A172 (cell line): ENCODE results near the gene MRPS34. TPM values are rescaled to one million over a fixed set of nuclear protein-coding genes. Genes with fewer than 3 reads are reported as not detected.
"Not testable (repeated sequence)": the region's sequence is repeated elsewhere in the genome, so short reads cannot be mapped to it uniquely, and the experiment has no call there.

Source experiments
- DNase-seq: peaks from one replicate; pipeline ENCODE4 v3.0.0-alpha.2; 2015; ENCODE audit warnings: low spot score
- total RNA-seq: library from RNA; depleted of rRNA; stranded (reverse); fragments of >200 nt; shearing (Covaris generic); gene quantifications from 2 replicates; pipeline ENCODE4 v1.2.3, GENCODE V29; 2014

MRPS34 gene
- total RNA-seq, 1 experiment from 2014 or later, result 223 TPM

GRCh38 chr16:1757714-1758461 is 15.0 kb downstream of the MRPS34 start:
- no peak for DNase-seq

- DNase-seq, result no peak
These were observed 18.7 kb downstream of the MRPS34 start for GRCh38 chr16:1754204-1754603.

DNA sequence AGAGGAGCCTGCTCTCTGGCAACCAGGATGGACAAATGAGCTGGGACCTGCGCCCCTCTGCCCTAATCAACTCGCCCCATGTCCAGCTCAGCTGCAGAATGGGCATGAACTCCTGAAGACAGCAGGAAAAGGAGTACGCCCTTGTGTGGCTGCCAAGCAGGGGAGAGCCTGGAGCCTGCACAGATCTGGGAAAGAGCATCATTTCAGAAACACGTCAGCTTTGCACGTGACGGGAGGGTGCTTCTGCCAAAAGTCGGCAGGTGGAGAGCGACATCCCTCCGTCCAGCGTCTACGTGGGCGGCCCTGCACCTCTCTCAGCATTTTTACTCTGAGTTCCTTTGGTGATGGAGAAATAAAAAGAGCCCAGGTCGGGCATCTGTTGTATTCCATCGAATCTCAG is 20.1 kb downstream of the MRPS34 start:
- DNase-seq, result no peak

GRCh38 chr16:1751946-1752345 is 21.0 kb downstream of the MRPS34 start:
- DNase-seq, result no peak

GRCh38 chr16:1749152-1750117 is 23.5 kb downstream of the MRPS34 start:
- DNase-seq, result no peak

DNA sequence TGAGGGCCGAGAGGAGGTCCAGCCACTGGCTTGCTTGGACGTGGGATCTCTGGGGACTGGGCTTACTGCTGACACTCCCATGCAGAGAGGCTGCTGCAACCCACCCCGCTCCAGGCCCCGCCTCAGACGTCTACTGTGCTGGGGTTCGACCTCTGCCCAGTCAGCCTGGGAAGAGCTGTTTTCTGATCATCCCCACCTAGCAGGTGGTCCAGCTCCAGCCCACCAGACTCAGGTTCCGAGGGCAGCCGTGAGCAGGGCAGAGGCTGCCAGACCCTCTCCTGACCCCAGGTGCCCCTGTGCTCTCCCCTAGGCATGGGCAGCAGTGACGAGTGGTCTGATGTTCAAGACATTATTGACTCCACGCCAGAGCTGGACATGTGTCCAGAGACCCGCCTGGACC is 25.0 kb downstream of the MRPS34 start:
- no peak for DNase-seq

DNA sequence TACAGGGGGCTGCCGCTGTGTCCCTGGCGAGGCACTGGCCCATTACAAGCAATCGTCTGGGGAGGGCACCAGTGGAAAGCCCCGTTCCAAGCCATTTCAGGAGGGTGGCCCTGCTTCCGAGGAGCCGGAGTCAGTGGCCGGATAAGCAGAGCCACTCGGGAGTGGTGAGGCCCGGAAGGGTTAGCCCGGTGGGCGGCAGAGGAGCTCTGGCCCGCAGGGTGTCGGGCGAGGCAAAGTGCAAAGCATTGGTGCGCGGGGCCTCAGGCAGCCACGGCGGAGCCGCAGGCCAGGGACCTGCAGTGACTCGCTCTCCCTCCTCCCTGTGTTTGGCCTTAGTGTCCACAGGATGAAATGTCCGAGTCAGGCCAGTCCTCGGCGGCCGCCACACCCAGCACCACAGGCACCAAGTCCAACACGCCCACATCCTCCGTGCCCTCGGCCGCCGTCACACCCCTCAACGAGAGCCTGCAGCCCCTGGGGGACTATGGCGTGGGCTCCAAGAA is 26.2 kb downstream of the MRPS34 start:
- peak; percentile 55 for DNase-seq

GRCh38 chr16:1745900-1746692 is 26.8 kb downstream of the MRPS34 start:
- DNase-seq, result peak; percentile 99

DNA sequence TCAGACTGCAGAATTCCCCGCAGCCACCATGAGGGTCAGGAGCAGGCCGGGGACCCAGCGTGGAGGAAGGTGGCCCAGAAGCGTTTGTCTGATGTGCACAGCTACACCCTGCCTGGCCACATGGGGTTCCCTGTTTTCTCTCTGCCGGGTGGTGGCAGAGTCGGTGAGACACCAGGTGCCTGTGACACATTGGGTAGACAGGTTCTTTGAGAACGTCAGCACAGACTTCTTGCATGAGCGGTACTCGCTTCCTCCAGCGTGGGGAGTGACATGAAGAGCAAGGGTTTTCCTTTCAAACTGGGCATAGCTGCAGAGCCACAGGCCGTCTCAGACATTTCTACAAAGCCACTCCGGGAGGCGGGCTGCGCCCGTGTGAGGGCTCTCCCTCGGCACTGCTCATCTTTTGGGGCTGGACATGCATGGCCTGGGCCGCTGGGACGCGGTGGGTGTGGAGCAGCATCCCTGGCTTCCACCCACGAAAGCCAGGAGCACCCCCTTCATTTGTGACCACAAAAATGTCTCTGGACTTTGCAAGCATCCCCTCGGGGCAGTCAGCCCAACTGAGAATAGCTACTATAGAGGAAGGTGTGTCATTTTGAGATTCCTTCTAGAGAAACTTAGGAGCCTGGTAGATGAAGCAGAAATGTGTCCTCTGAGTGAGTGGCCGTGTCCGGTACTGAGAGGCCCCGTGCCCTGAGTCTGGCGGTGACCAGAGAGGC is 27.6 kb downstream of the MRPS34 start:
- peak; percentile 86 for DNase-seq

GRCh38 chr16:1744338-1744840 is 28.5 kb downstream of the MRPS34 start:
- no peak for DNase-seq

- DNase-seq, result peak; percentile 55
These were observed 29.3 kb downstream of the MRPS34 start for GRCh38 chr16:1743376-1744337.

DNA sequence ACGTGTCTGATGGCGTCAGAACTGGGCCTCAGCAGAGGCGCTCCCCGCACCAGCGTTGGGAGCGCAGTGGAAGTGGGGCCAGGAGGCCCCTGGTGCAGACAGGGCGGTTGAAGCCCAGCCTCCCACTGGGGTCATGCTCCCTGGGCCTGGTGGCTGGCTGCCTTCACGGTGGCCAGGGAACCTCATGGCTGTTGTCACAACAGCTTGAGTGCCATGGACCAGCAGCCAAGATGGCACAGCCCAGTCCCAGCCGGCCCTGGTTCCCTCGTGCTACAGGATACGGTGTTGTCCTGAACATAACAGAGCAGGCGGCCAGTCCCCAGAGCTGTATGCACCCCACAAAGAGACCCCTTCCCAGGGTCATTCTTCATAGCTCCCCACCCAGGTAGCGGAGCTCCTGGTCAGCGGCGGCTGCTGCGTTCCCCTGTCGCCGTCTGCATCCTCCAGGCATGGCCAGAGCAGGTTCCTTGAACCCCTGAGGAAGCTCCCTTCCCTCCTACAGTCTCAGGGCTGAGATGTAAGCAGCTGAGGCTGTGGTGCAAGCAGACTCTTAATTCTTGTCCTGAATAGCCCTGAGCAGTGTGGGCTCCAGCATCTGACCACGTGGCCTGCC is 31.3 kb downstream of the MRPS34 start:
- no peak for DNase-seq

DNA sequence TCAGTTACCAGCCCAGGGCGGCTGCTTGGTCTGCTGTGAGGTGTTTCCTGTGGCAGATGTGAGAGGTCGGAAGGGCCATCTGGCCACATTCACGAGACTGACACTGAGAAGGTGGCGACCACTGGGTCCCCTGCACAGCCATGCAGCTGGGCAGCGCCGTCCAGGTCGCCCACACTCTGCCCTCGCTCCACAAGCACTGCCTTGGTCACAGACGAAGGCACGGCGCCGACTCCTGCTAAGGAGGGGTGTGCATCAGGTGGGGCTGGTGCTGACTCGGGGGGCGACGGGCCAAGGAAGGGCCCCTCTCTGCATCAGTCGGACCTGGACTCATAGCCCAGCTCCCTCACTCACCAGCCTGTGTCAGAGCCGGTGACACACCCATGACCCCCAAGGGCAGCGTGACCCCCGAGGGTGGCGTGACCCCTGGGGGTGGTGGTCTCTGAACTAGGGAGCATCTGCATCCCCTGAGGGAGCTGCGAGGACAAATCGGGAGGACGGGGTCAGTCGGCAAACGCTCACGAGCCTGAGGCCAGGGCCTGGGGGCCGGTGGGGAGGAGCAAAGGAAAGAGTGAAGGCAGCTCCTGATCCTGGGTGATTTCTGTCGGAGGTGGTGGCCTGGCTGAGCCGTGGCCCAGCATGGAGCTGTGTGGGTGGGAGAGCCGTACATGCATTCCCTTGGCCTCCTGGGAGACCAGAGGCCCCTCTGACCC is 32.0 kb downstream of the MRPS34 start:
- no peak for DNase-seq

- no peak for DNase-seq
These were observed 32.7 kb downstream of the MRPS34 start for GRCh38 chr16:1740234-1740633.

GRCh38 chr16:1734816-1735215 is 38.1 kb downstream of the MRPS34 start:
- DNase-seq, result no peak

GRCh38 chr16:1734123-1734522 is 38.8 kb downstream of the MRPS34 start:
- DNase-seq, result no peak

GRCh38 chr16:1732551-1732987 is 40.4 kb downstream of the MRPS34 start:
- DNase-seq, result not testable (repeated sequence)

DNA sequence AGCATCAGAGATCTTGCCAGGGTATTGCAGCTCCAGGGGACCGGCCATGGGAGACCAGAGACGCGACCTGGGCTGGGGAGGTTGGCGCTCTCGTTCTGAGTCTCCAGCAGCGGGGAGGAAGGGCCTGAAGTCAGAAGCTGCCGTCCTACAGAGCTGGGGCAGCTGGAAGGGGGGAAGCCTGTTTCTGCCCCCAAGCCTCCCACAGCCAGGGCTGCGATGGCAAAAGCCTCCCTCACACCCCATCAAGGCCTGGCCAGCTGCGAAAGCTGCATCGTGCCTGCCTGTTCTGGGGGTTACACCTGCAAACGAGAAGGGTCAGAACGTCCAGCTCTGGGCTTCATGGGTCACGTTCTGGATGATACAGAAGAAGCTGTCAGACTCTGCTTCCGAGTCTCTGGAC is 40.9 kb downstream of the MRPS34 start:
- DNase-seq, result no peak

- DNase-seq, result no peak
These were observed 41.3 kb downstream of the MRPS34 start for GRCh38 chr16:1731603-1732002.
